GM12872 (cell line): ENCODE measurements around the gene ABCC3.

Experiments used
- TF ChIP-seq, protein P1 (sequence below): IDR thresholded peaks from 3 replicates; pipeline ENCODE4 v1.5.1; 2011; ENCODE audit warnings: low read depth, mild to moderate bottlenecking, low read length, moderate library complexity; ENCODE audit not compliant: insufficient read depth

ABCC3 gene

DNA sequence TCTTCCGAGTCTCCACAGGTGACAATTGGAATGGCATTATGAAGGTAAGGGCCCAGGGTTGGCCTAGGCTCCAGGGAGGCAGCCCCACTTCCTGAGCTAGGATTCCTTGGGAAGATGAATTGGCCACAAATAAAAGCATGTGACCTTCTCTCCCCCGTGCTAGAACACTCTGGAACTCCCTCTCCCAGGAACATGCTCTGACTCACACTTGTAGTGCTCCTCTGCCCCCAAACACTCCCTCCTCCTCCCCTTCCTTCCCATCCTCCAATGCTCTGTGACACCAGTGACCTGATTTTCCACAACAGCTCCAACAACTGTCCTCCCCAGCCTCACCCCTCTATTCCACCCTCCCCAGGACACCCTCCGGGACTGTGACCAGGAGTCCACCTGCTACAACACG is 16.4 kb upstream of the ABCC3 start:
- TF ChIP-seq, protein P1, sequence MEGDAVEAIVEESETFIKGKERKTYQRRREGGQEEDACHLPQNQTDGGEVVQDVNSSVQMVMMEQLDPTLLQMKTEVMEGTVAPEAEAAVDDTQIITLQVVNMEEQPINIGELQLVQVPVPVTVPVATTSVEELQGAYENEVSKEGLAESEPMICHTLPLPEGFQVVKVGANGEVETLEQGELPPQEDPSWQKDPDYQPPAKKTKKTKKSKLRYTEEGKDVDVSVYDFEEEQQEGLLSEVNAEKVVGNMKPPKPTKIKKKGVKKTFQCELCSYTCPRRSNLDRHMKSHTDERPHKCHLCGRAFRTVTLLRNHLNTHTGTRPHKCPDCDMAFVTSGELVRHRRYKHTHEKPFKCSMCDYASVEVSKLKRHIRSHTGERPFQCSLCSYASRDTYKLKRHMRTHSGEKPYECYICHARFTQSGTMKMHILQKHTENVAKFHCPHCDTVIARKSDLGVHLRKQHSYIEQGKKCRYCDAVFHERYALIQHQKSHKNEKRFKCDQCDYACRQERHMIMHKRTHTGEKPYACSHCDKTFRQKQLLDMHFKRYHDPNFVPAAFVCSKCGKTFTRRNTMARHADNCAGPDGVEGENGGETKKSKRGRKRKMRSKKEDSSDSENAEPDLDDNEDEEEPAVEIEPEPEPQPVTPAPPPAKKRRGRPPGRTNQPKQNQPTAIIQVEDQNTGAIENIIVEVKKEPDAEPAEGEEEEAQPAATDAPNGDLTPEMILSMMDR = no peak

DNA sequence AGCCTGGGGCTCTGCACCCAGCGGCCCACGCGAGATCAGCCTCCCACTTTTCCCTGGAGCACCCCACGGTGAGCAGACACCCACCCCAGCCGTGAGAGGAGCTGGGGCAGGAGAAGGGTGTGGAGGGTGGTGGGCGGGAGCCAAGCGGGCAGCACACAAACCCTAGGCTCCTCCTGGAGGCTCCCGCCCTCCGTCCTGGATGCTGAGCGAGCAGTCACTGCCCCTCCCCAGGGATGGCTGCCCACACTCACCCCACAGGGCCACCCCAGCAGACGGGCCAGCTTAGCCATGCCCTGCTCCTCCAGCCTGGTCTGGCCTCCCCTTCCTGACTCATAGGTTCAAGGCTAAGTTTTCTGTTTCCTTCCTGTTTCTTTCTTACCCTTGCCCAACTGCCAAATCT is 15.7 kb upstream of the ABCC3 start:
- TF ChIP-seq, protein P1 = no peak

DNA sequence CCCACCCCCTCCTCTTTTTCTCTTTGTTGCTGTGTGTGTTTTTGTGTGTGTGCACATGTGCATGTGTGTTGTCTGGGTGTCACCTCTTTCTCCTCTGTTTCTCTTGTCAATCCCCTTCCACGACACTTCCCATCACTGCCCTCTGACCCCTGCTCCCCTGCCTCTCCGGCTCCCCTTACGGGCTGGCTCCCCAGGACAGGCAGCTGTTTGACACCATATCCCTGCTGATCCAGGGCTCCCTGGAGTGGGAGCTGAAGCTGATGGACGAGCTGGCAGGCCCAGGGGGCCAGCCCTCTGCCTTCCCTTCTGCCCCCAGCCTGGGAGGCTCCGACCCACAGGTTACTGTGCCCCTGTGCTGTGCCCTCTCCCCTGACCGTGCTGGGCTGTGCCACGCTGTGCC is 15.2 kb upstream of the ABCC3 start:
- TF ChIP-seq, protein P1 = no peak

DNA sequence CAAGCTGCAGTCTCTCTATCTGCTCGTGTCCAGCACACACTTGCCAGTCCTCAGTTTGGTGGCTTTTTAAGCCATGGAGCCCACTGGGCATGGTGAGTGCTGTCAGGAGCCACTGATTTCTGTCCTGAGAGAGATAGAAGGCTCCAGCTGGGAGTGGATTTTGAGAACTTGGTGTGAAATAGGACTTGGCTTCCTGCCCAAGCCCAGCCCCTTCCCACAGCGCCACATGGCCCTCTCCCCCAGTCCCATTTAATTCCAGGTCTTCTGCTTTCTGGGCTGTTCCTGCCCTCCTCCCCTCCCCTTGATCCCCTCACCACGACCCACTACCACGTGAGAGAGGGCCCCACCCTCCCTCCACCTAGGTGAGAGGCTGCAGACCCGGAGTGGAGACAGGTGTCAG is 14.4 kb upstream of the ABCC3 start:
- TF ChIP-seq, protein P1 = no peak

DNA sequence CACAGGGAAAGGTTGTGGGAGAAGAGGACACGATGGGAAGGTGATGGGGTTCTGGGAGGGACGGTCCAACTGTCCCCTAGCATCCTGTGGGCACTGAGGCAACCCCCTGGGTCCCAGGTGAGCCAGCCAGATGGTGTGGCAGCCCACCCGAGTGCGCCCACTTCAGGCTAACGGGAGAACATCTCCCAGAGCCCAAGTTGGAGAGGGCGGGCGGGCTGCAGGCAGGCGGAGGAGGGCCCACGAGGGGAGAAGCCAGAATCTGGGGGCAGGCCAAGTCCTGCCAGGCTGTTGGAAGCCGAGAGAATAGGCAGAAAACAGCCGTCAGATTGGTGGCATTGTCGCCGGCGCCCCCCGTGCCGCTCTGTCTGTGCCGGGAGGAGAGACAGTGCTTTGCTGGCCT is 13.8 kb upstream of the ABCC3 start:
- TF ChIP-seq, protein P1 = 0 out of 3 replicates have a peak, but pooled peaks have one; percentile 12

DNA sequence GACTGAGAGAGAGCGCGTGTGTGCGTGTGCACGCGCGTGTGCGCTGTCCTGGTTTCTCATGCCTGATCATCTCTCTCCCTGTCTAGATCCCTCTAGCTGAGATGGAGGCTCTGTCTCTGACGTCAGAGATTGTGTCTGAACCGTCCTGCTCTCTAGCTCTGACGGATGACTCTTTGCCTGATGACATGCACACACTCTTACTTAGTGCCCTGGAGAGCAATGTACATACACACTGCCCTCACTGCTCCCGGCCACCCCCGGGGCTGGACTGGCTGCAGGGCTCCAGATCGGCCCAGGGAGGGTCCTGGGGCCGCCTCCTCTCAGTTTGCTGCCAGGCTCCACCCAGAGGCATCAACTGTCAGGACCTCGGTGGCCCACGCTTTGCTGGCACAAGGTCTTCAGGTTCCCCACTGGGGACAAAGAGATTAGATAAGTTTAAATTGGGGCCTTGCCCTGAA is 13.1 kb upstream of the ABCC3 start:
- TF ChIP-seq, protein P1 = no peak

DNA sequence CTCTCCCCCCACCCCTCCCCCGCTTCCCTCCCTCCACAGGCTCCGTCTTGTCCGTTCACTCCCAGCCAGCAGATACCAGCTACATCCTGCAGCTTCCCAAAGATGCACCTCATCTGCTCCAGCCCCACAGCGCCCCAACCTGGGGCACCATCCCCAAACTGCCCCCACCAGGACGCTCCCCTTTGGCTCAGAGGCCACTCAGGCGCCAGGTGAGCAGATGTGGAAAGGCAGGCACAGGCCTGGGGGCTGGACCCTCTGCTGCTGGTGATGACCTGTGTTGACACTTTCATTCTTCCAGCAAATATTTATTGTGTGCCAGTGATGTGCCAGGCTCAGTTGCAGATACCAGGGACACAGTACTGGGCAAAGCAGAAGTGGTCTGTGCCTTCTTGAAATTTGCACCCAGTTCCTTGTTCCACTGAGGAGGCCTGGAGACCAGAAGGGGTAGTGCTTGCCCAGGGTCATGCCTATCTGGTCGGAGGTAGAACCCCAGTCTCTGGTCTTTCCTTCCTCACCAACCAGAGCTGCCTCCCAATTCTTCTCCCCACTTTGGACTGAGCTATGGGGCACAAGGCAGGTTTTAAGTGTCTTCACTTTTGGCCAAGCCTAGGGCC is 10.3 kb upstream of the ABCC3 start:
- TF ChIP-seq, protein P1 = no peak
